MCF 10A (cell line): ENCODE data around the gene RAPGEF1. TPM values are rescaled to one million over a fixed set of nuclear protein-coding genes. Genes with fewer than 3 reads are reported as not detected.

Source experiments
- BruUV-seq: library from RNA; stranded (reverse); fragments of 400-500 nt; replicated peaks from 2 replicates; lab custom pipeline; 2021; lab: Mats Ljungman, UMichigan
- CTCF ChIA-PET: fragments of 300-600 bp; sonication (Branson Sonifier 250); formaldehyde crosslinking; extraction: SDS; loops from one replicate; lab custom pipeline; 2021; ENCODE audit warnings: antibody characterized with exemption, inconsistent platforms; lab: Yijun Ruan, JAX
- POLR2A ChIA-PET: fragments of 300-600, 350-650 bp; sonication (Branson Sonifier 250); formaldehyde crosslinking; extraction: SDS; loops from one replicate; lab custom pipeline; 2020; ENCODE audit warnings: antibody characterized with exemption, inconsistent platforms; lab: Yijun Ruan, JAX
- DNase-seq: peaks from one replicate; pipeline ENCODE4 v3.0.0-alpha.2; 2018; ENCODE audit not compliant: unreplicated experiment
- H3K27ac Mint-ChIP-seq: one replicate; pipeline ENCODE4 v1.8.0; 2022; ENCODE audit warnings: mild to moderate bottlenecking, low read depth, mixed read lengths; ENCODE audit not compliant: unreplicated experiment
- H3K27me3 Mint-ChIP-seq: one replicate; pipeline ENCODE4 v1.8.0; 2022; ENCODE audit warnings: mixed read lengths; ENCODE audit not compliant: insufficient read depth, unreplicated experiment
- H3K36me3 Mint-ChIP-seq: one replicate; pipeline ENCODE4 v1.8.0; 2022; ENCODE audit warnings: mild to moderate bottlenecking, moderate library complexity, mixed read lengths; ENCODE audit not compliant: insufficient read depth, unreplicated experiment
- H3K4me1 Mint-ChIP-seq: one replicate; pipeline ENCODE4 v1.8.0; 2022; ENCODE audit warnings: mixed read lengths; ENCODE audit not compliant: insufficient read depth, unreplicated experiment
- H3K4me3 Mint-ChIP-seq: one replicate; pipeline ENCODE4 v1.8.0; 2022; ENCODE audit warnings: mild to moderate bottlenecking, moderate library complexity, mixed read lengths; ENCODE audit not compliant: unreplicated experiment
- H3K9me3 Mint-ChIP-seq: one replicate; pipeline ENCODE4 v1.8.0; 2022; ENCODE audit warnings: mixed read lengths; ENCODE audit not compliant: unreplicated experiment
- CTCF ChIP-seq: fragments of 200-600 bp; IDR thresholded peaks from one replicate; pipeline ENCODE4 v1.8.0; 2022; ENCODE audit warnings: antibody characterized with exemption, mild to moderate bottlenecking; ENCODE audit not compliant: unreplicated experiment
- intact Hi-C: fragments of 100-400 bp; cut with micrococcal nuclease; formaldehyde crosslinking; loops from 2 replicates; pipeline ENCODE4 v1.14.1; 2022
- total RNA-seq: library from RNA; stranded (reverse); gene quantifications from 2 replicates; pipeline ENCODE4 v1.2.3, GENCODE V29; 2022

The RAPGEF1 gene
- total RNA-seq, 1 experiment from 2014 or later = 55.4 TPM

DNA sequence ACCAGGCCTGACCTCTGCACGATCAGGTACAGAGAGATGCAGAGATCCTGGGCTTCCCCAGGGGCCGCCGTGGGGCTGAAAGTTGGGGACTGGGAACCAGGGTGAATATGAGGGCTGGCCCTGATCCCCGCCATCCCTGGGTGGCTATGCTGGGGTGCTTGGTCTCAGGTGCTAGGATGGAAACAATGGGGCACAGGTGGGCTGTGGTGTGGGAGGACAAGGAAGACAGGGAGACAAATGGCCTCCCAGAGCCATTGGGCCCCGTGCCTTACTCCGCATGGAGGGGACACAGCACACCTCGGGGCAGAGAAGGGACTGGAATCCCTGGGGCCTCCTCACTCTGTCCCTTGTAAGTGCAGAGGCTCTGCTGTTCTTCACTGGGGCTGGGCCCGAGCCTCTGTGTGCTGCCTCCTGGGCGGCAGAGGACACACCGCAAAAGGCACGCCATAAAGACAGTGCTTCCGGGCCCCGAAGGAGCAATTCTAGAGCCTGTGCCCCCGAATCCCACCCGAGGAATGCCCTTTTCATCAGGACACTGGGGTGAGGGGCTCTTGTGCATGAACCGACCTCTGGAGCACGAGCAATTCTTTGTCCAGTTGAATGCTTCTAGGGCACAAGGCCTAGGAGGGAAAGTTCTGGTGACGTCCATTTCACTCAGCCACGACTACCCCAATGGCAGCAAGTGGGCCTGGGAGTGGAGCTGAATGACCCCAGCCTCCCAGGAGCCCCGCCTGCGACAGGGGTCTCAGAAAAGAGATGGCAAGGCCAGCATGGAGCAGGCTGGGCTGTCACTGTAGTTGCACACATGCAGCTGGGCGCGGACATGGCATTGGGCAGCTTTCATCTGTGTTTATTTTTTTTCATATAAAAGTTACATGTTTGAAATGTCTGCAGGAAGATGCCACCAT, 163.7 kb downstream of the RAPGEF1 start:
- no peak for TF ChIP-seq CTCF
- Mint-ChIP-seq H3K9me3 (no peaks in the 10 kb centered on the region), H3K4me3 (no peak overlapping the region), H3K27me3 (no peaks in the 10 kb centered on the region), H3K4me1 (no peaks in the 10 kb centered on the region), H3K27ac (no peak overlapping the region), H3K36me3 (peaks cover 48% of the 10 kb centered on the region)
- BruUV-seq = no TSS peak
- DNase-seq = no peak
- intact Hi-C loops = no loop called here
- ChIA-PET CTCF (interaction anchor here (1.0 kb wide), 1 partner anchor 14 kb away, joined by 3 read pairs; no protein-coding TSS in a partner anchor), POLR2A (interaction anchor here (0.7 to 1.0 kb wide), 2 partner anchors 17 to 41 kb away, joined by 3 read pairs; no protein-coding TSS in a partner anchor)

- no peak overlapping the region for H3K27ac Mint-ChIP-seq
- H3K36me3 Mint-ChIP-seq = peaks cover 45% of the 10 kb centered on the region
- intact Hi-C loops = no loop called here
- no peak overlapping the region for H3K4me3 Mint-ChIP-seq
- H3K27me3 Mint-ChIP-seq = no peaks in the 10 kb centered on the region
- POLR2A ChIA-PET = interaction anchor here (0.7 to 1.0 kb wide), 2 partner anchors 16 to 40 kb away, joined by 3 read pairs; no protein-coding TSS in a partner anchor
- BruUV-seq = no TSS peak
- no peaks in the 10 kb centered on the region for H3K9me3 Mint-ChIP-seq
- H3K4me1 Mint-ChIP-seq = no peaks in the 10 kb centered on the region
- TF ChIP-seq CTCF = no peak
- CTCF ChIA-PET = no interaction called here
- DNase-seq = no peak
Observed at GRCh38 chr9:131574730-131575640, 164.9 kb downstream of the RAPGEF1 start.

- H3K4me1 Mint-ChIP-seq = no peaks in the 10 kb centered on the region
- peaks cover 29% of the 10 kb centered on the region for H3K36me3 Mint-ChIP-seq
- intact Hi-C loops = no loop called here
- H3K9me3 Mint-ChIP-seq = no peaks in the 10 kb centered on the region
- H3K27ac Mint-ChIP-seq = no peak overlapping the region
- CTCF ChIA-PET = no interaction called here
- no peak for DNase-seq
- no peak for TF ChIP-seq CTCF
- POLR2A ChIA-PET = no interaction called here
- no TSS peak for BruUV-seq
- H3K4me3 Mint-ChIP-seq = no peak overlapping the region
- H3K27me3 Mint-ChIP-seq = no peaks in the 10 kb centered on the region
Observed at GRCh38 chr9:131567910-131568309, 172.0 kb downstream of the RAPGEF1 start.
